ENCODE results near the gene SKI. TPM values are rescaled to one million over a fixed set of nuclear protein-coding genes. Genes with fewer than 3 reads are reported as not detected.

The SKI gene
- total RNA-seq, 4 donors from 2014 or later: 60.2 to 157 (median 79.0) TPM

DNA sequence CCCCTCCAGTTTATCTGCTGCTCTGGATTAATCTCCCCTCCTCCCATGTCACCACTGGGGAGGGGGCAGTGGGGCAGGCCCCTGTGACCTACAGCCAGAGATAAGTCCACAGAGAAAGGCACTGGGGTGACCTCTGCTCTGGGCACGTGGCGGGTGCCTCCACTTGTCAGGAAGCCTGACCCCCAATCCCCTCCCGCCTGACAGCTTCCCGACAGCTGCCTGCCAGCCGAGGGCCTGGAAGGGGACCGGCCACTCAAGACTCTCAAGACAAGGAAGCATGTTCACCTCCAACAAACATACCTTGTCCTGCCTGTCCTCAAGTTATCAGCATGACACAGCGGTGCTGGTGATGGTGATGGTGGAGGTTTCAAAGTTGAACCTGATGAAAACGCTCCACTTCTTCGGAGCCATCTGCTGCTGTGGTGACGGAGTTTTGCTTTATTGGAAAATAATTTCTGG is 30.4 kb upstream of the SKI start:
- WGBS, 2 donors (ENCODE audit: low coverage in 1 of 2): 54% methylated on average over 6 of the region's 10 CpGs; no CpG with 5 or more reads in 1 of the 2 donors
- no peaks in the 10 kb centered on the region for H3K9me3 ChIP-seq

DNA sequence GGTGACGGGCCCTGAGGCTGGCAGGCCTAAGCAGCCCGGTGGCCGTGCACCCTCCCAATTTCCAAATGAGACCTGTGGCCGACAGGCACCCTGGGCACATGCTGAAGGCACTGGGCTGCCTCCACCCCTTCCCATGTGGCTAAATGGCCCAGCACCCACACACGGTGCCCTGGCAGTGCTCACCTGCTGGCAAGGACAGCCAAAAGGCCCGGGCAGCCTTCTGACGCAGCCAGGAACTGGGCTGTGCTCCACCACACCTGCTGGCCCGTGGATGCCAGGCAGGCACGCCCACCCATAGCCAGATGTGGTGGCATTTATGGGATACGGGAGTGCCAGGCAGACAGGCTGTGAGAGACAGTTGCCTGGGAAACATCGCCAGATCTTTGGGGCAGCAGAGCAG is 29.5 kb upstream of the SKI start:
- no peaks in the 10 kb centered on the region for H3K9me3 ChIP-seq
- no peaks in the 10 kb centered on the region for H3K36me3 ChIP-seq
- no peak for ATAC-seq
- WGBS, 2 donors (ENCODE audit: low coverage in 1 of 2): 88% methylated on average over 3 of the region's 11 CpGs; no CpG with 5 or more reads in 1 of the 2 donors
- peaks cover 0 to 64% (median 37%) of the 10 kb centered on the region in 3 donors for H3K4me1 ChIP-seq
- TF ChIP-seq POLR2AphosphoS5 (IDR thresholded peaks at IDR 0.05) (no peak), EP300 (IDR thresholded peaks at IDR 0.05) (no peak), POLR2A (IDR thresholded peaks at IDR 0.05) (no peak)
- TF ChIP-seq, protein P1, sequence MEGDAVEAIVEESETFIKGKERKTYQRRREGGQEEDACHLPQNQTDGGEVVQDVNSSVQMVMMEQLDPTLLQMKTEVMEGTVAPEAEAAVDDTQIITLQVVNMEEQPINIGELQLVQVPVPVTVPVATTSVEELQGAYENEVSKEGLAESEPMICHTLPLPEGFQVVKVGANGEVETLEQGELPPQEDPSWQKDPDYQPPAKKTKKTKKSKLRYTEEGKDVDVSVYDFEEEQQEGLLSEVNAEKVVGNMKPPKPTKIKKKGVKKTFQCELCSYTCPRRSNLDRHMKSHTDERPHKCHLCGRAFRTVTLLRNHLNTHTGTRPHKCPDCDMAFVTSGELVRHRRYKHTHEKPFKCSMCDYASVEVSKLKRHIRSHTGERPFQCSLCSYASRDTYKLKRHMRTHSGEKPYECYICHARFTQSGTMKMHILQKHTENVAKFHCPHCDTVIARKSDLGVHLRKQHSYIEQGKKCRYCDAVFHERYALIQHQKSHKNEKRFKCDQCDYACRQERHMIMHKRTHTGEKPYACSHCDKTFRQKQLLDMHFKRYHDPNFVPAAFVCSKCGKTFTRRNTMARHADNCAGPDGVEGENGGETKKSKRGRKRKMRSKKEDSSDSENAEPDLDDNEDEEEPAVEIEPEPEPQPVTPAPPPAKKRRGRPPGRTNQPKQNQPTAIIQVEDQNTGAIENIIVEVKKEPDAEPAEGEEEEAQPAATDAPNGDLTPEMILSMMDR (IDR thresholded peaks at IDR 0.05): no peak
- H3K4me3 ChIP-seq: peak overlapping the region in 1 of 2 donors; percentile 54
- H3K27me3 ChIP-seq: no peaks in the 10 kb centered on the region
- H3K27ac ChIP-seq: peak overlapping the region; percentile 67 to 99 (median 90)

More for the DNA sequence above, 30.4 kb upstream of the SKI start:
- H3K4me1 ChIP-seq: peaks cover 0 to 64% (median 42%) of the 10 kb centered on the region in 3 donors
- no peak overlapping the region for H3K4me3 ChIP-seq
- peak overlapping the region in 3 of 4 donors; percentile 85 to 99 (median 94) for H3K27ac ChIP-seq
- no peak for ATAC-seq
- TF ChIP-seq POLR2A (IDR thresholded peaks at IDR 0.05) (no peak), EP300 (IDR thresholded peaks at IDR 0.05) (no peak), POLR2AphosphoS5 (IDR thresholded peaks at IDR 0.05) (no peak)
- TF ChIP-seq, protein P1 (IDR thresholded peaks at IDR 0.05): no peak
- no peaks in the 10 kb centered on the region for H3K36me3 ChIP-seq
- no peaks in the 10 kb centered on the region for H3K27me3 ChIP-seq

DNA sequence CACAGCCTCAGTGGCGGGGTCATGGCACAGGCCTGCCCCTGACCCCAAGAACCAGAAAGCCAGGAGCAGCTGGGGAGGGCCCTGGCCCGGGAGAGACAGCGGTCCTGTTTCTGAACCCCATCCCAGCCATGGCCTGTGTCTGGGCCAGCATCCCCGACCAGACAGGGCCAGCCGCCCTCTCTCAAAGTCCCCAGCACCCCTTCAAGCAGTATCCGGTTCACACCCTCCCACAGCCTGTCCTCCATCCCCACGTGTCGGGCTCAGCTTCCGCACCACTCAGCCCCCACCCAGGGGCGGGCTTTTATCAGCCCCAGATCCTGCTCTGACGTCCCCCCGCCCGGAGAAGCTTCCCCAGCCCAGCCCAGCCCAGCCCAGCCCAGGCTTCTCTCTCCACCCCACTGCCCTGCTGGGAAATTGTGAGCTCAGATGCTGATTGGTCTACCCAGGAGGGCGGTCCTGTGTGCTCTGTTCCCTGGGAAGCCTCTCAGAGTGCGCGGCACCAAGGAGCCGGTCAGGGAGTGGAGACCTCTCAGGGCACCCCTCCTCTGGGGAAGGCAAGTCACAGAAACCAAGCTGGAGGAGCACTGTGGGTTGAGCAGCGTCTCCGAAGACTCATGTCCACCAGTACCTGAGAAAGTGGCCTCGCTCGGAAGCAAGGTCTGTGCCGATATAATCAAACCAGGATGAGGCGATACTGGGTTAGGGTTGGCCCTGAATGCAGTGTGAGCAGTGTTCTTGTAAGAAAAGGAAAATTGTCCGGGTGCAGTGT is 28.9 kb upstream of the SKI start:
- H3K36me3 ChIP-seq: no peaks in the 10 kb centered on the region
- 0% methylated on average over 1 of the region's 24 CpGs; no CpG with 5 or more reads in 1 of the 2 donors for WGBS, 2 donors (ENCODE audit: low coverage in 1 of 2)
- peaks cover 0 to 64% (median 39%) of the 10 kb centered on the region in 3 donors for H3K4me1 ChIP-seq
- no peak for TF ChIP-seq EP300 (IDR thresholded peaks at IDR 0.05)
- TF ChIP-seq, protein P1 (IDR thresholded peaks at IDR 0.05): no peak
- peak; percentile 73 to 80 for TF ChIP-seq POLR2A (IDR thresholded peaks at IDR 0.05)
- TF ChIP-seq POLR2AphosphoS5 (IDR thresholded peaks at IDR 0.05): peak; percentile 90
- no peaks in the 10 kb centered on the region for H3K27me3 ChIP-seq
- H3K9me3 ChIP-seq: no peaks in the 10 kb centered on the region
- H3K27ac ChIP-seq: peak overlapping the region; percentile 67 to 99 (median 90)
- peak; percentile 90 for ATAC-seq
- H3K4me3 ChIP-seq: peak overlapping the region; percentile 31 to 54

DNA sequence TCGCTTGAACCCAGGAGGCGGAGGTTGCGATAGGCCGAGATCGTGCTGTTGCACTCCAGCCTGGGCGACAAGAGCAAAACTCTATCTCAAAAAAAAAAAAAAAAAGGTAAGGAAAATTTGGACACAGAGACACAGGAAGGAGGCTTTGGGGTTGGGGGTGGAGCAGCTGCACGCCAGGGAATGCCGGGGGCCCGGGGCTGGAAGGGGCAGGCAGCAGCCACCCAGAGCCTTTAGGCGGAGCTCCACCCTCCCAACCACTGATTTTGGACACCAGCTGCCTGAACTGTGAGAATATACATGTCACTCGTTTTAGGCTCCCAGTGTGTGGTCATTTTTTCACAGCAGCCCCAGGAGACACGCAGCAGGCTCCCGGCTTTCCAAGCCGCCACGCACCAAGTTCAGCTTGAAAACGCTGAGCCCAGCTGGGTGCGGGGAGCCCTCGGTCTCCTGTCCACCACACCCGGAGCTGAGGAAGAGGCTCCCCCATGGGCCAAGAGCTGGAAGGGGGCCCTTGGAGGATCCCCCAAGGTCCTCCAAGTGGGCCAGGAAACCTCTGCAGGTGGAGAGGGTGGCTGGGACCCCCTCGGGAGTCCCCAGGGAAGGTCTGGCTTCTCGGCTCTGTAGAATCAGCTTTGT is 27.7 kb upstream of the SKI start:
- 41 to 73% methylated on average over 3 to 4 of the region's 21 CpGs for WGBS, 2 donors (ENCODE audit: low coverage in 1 of 2)
- Histone ChIP-seq H3K9me3 (no peaks in the 10 kb centered on the region), H3K36me3 (no peaks in the 10 kb centered on the region), H3K4me1 (peaks cover 0 to 65% (median 42%) of the 10 kb centered on the region in 3 donors), H3K27me3 (no peaks in the 10 kb centered on the region), H3K4me3 (no peak overlapping the region), H3K27ac (peak overlapping the region in 2 of 4 donors; percentile 94 to 99)
- TF ChIP-seq EP300 (IDR thresholded peaks at IDR 0.05) (no peak), POLR2A (IDR thresholded peaks at IDR 0.05) (no peak), POLR2AphosphoS5 (IDR thresholded peaks at IDR 0.05) (no peak)
- TF ChIP-seq, protein P1 (IDR thresholded peaks at IDR 0.05): no peak
- no peak for ATAC-seq
